Glutamatergic neuron (in vitro differentiated cells): ENCODE results near the gene OR10T2. TPM values are rescaled to one million over a fixed set of nuclear protein-coding genes. Genes with fewer than 3 reads are reported as not detected.
"Not testable (repeated sequence)": the region's sequence is repeated elsewhere in the genome, so short reads cannot be mapped to it uniquely, and the experiment has no call there.

Experiments used
- DNase-seq: peaks from one replicate; pipeline ENCODE4 v3.0.0; 2022
- H3K27ac Mint-ChIP-seq: one replicate; pipeline ENCODE4 v1.8.0; 2020; ENCODE audit warnings: mild to moderate bottlenecking, mixed read lengths, inconsistent platforms; ENCODE audit not compliant: unreplicated experiment
- H3K27me3 Mint-ChIP-seq: one replicate; pipeline ENCODE4 v1.8.0; 2020; ENCODE audit warnings: mild to moderate bottlenecking, moderate library complexity, mixed read lengths, inconsistent platforms; ENCODE audit not compliant: unreplicated experiment
- H3K36me3 Mint-ChIP-seq: one replicate; pipeline ENCODE4 v1.8.0; 2020; ENCODE audit warnings: mild to moderate bottlenecking, mixed read lengths, inconsistent platforms; ENCODE audit not compliant: unreplicated experiment
- H3K4me1 Mint-ChIP-seq: one replicate; pipeline ENCODE4 v1.8.0; 2020; ENCODE audit warnings: mild to moderate bottlenecking, low read depth, mixed read lengths, inconsistent platforms; ENCODE audit not compliant: unreplicated experiment
- H3K4me3 Mint-ChIP-seq: one replicate; pipeline ENCODE4 v1.8.0; 2020; ENCODE audit warnings: mild to moderate bottlenecking, mixed read lengths, inconsistent platforms; ENCODE audit not compliant: unreplicated experiment
- H3K9me3 Mint-ChIP-seq: one replicate; pipeline ENCODE4 v1.8.0; 2020; ENCODE audit warnings: mild to moderate bottlenecking, moderate library complexity, mixed read lengths, inconsistent platforms; ENCODE audit not compliant: unreplicated experiment
- CTCF ChIP-seq: fragments of 200-600 bp; sonication (generic); IDR thresholded peaks from one replicate; pipeline ENCODE4 v1.5.0; 2021; ENCODE audit not compliant: partially characterized antibody, unreplicated experiment
- long read RNA-seq: library from polyadenylated mRNA; unstranded; transcript quantifications from one replicate; pipeline ENCODE4 v2.0.0, GENCODE V29; 2020; ENCODE audit not compliant: unreplicated experiment
- total RNA-seq: library from RNA; stranded (reverse); fragmentation: NEBNext Ultra II Directional; extraction: Animal tissue kit (Norgen Biotek cat#: 25700); gene quantifications from one replicate; pipeline ENCODE4 v1.2.1, GENCODE V29; 2021; ENCODE audit not compliant: unreplicated experiment

Gene OR10T2
- not detected for total RNA-seq
- long read RNA-seq, result 0 reads

GRCh38 chr1:158398818-158399514, at the start of gene OR10T2:
Gene OR10T2, minus strand, starts transcription at chr1:158399466. Its CDS starts 0 bp downstream, at chr1:158399466.
- H3K27me3 Mint-ChIP-seq, result no peaks in the 10 kb centered on the region
- H3K27ac Mint-ChIP-seq, result no peak within 1 kb of the TSS
- H3K4me1 Mint-ChIP-seq, result no peaks in the 10 kb centered on the region
- H3K4me3 Mint-ChIP-seq, result no peak within 1 kb of the TSS
- no peaks in the 10 kb centered on the region for H3K9me3 Mint-ChIP-seq
- no peak for TF ChIP-seq CTCF
- no peaks in the 10 kb centered on the region for H3K36me3 Mint-ChIP-seq
- DNase-seq, result no peak

GRCh38 chr1:158445376-158445775, 46.1 kb upstream of the OR10T2 start:
- H3K4me3 Mint-ChIP-seq, result no peak overlapping the region
- TF ChIP-seq CTCF, result no peak

DNA sequence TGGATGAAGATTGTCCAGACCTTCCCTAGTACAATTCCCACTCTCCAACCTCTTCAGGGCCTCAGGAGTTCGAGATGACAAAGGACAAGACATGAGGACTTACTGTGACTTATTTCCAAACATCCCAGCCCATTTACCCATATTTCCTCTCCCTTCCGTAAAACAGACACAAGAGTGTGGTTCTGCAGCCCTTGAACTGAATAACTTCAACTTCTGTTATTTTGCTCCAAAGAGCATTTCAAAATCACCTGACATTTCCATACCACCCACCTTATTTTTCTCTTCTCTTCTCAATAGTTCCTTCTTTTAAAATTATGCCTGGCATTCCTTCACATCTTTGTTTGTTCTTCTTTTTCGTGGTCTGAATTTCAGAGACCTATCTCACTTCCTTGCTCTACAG, 35.5 kb upstream of the OR10T2 start:
- Mint-ChIP-seq H3K36me3 (no peaks in the 10 kb centered on the region), H3K9me3 (no peaks in the 10 kb centered on the region), H3K4me3 (no peak overlapping the region), H3K27ac (no peak overlapping the region), H3K27me3 (peaks cover 2% of the 10 kb centered on the region), H3K4me1 (no peaks in the 10 kb centered on the region)
- no peak for TF ChIP-seq CTCF
- DNase-seq, result no peak

More at GRCh38 chr1:158445376-158445775, 46.1 kb upstream of the OR10T2 start:
- no peaks in the 10 kb centered on the region for H3K4me1 Mint-ChIP-seq
- H3K36me3 Mint-ChIP-seq, result no peaks in the 10 kb centered on the region
- H3K9me3 Mint-ChIP-seq, result no peaks in the 10 kb centered on the region
- no peaks in the 10 kb centered on the region for H3K27me3 Mint-ChIP-seq
- no peak overlapping the region for H3K27ac Mint-ChIP-seq
- DNase-seq, result no peak

DNA sequence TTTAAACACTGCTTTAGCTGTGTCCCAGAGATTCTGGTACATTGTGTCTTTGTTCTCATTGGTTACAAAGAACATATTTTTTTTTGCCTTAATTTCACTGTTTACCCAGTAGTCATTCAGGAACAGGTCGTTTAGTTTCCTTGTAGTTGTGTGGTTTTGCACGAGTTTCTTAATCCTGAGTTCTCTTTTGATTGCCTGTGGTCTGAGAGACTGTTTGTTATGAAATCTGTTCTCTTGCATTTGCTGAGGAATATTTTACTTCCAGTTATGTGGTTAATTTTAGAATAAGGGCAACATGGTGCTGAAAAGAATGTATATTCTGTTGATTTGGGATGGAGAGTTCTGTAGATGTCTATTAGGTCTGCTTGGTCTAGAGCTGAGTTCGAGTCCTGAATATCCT, 30.9 kb upstream of the OR10T2 start:
- not testable (repeated sequence) for H3K4me1 Mint-ChIP-seq, H3K27ac Mint-ChIP-seq, H3K27me3 Mint-ChIP-seq, H3K4me3 Mint-ChIP-seq, DNase-seq, H3K9me3 Mint-ChIP-seq, H3K36me3 Mint-ChIP-seq

- H3K36me3 Mint-ChIP-seq, result no peaks in the 10 kb centered on the region
- TF ChIP-seq CTCF, result no peak
Observed at GRCh38 chr1:158426137-158426536, 26.9 kb upstream of the OR10T2 start, which contains the start of gene OR10K2. Gene OR10K2, minus strand, starts transcription at chr1:158426237. Its CDS starts 5,371 bp downstream, at chr1:158420866.

More at GRCh38 chr1:158426137-158426536, 26.9 kb upstream of the OR10T2 start, which contains the start of gene OR10K2:
- Mint-ChIP-seq H3K4me1 (no peaks in the 10 kb centered on the region), H3K9me3 (no peaks in the 10 kb centered on the region), H3K4me3 (no peak within 1 kb of the TSS), H3K27me3 (no peaks in the 10 kb centered on the region), H3K27ac (no peak within 1 kb of the TSS)
- DNase-seq, result no peak
